ENCODE results near the gene PCED1A. TPM values are rescaled to one million over a fixed set of nuclear protein-coding genes. Genes with fewer than 3 reads are reported as not detected.

The PCED1A gene
- total and polyA plus RNA-seq, 2 donors (not counting 1 experiment from before 2014, with no cell fraction given), result 96.8 to 176 TPM

GRCh38 chr20:2838170-2838797 lies 2.2 kb downstream of the PCED1A start:
- no peaks in the 10 kb centered on the region for H3K27me3 ChIP-seq (replicated peaks in 1 of 4; ENCODE audit: control extremely low read depth in 1 of 4, control insufficient read depth in 3 of 4, insufficient read depth in 4 of 4, low read length in 3 of 4)
- H3K4me1 Mint-ChIP-seq, result peaks cover 22% of the 10 kb centered on the region
- H3K36me3 ChIP-seq (replicated peaks in 1 of 2; ENCODE audit: control extremely low read depth in 1 of 2, control insufficient read depth in 1 of 2, extremely low read depth in 1 of 2, insufficient read depth in 2 of 2, low read length in 1 of 2), result no peaks in the 10 kb centered on the region
- no peaks in the 10 kb centered on the region for H3K9me3 Mint-ChIP-seq (ENCODE audit: insufficient read depth)
- no peak overlapping the region for H3K4me3 ChIP-seq (ENCODE audit: control extremely low read depth in 1 of 5, extremely low read depth in 1 of 5, insufficient read depth in 1 of 5, low read depth in 2 of 5, low read length in 4 of 5)
- H3K4me1 ChIP-seq (ENCODE audit: control insufficient read depth in 2 of 2, insufficient read depth in 2 of 2, low read length in 2 of 2), result peaks cover 16 to 27% of the 10 kb centered on the region in 2 donors
- H3K4me3 Mint-ChIP-seq, result peak overlapping the region; percentile 70
- TF ChIP-seq EZH2 (IDR thresholded peaks at IDR 0.05; ENCODE audit: borderline replicate concordance, insufficient read depth, low read depth, low read length, poor library complexity, severe bottlenecking), result no peak
- TF ChIP-seq CTCF (IDR thresholded peaks at IDR 0.05), result no peak
- WGBS (ENCODE audit: insufficient coverage), result 72% methylated on average over 18 of the region's 19 CpGs
- peaks cover 0 to 3% (median 0%) of the 10 kb centered on the region in 3 donors for H3K9me3 ChIP-seq (ENCODE audit: control extremely low read depth in 1 of 3, control insufficient read depth in 2 of 3, insufficient read depth in 1 of 3, low read length in 2 of 3)
- no peaks in the 10 kb centered on the region for H4K20me1 ChIP-seq (ENCODE audit: control insufficient read depth, insufficient read depth, low read length, poor library complexity, severe bottlenecking)
- no peak overlapping the region for H2AFZ ChIP-seq (ENCODE audit: insufficient read depth, low read depth, low read length, poor library complexity, severe bottlenecking)
- no peaks in the 10 kb centered on the region for H3K27me3 Mint-ChIP-seq
- ATAC-seq (ENCODE audit: low read depth) (no peak), DNase-seq (peak; percentile 32)
- no peak overlapping the region for H3K9ac ChIP-seq (ENCODE audit: low read length)
- H3K27ac Mint-ChIP-seq, result no peak overlapping the region
- POLR2A ChIA-PET, result no interaction called here
- peaks cover 26% of the 10 kb centered on the region for H3K79me2 ChIP-seq (ENCODE audit: control insufficient read depth, insufficient read depth, low read length)
- H3K4me2 ChIP-seq (replicated peaks; ENCODE audit: low read depth, low read length, poor library complexity, severe bottlenecking), result no peak overlapping the region
- CTCF ChIA-PET, result interaction anchor here (0.6 to 1.0 kb wide), 3 partner anchors 37 to 1679 kb away, joined by 3 read pairs; no protein-coding TSS in a partner anchor
- intact Hi-C loops (cut with micrococcal nuclease), result no loop called here
- H3K27ac ChIP-seq (ENCODE audit: low read length in 2 of 2), result no peak overlapping the region

GRCh38 chr20:2837221-2837960 lies 3.1 kb downstream of the PCED1A start:
- intact Hi-C loops (cut with micrococcal nuclease), result no loop called here
- H3K27me3 Mint-ChIP-seq, result no peaks in the 10 kb centered on the region
- Histone ChIP-seq H4K20me1 (ENCODE audit: control insufficient read depth, insufficient read depth, low read length, poor library complexity, severe bottlenecking) (no peaks in the 10 kb centered on the region), H2AFZ (ENCODE audit: insufficient read depth, low read depth, low read length, poor library complexity, severe bottlenecking) (no peak overlapping the region), H3K9ac (ENCODE audit: low read length) (no peak overlapping the region), H3K4me1 (ENCODE audit: control insufficient read depth in 2 of 2, insufficient read depth in 2 of 2, low read length in 2 of 2) (peaks cover 16 to 27% of the 10 kb centered on the region in 2 donors), H3K36me3 (replicated peaks in 1 of 2; ENCODE audit: control extremely low read depth in 1 of 2, control insufficient read depth in 1 of 2, extremely low read depth in 1 of 2, insufficient read depth in 2 of 2, low read length in 1 of 2) (no peaks in the 10 kb centered on the region), H3K27ac (ENCODE audit: low read length in 2 of 2) (no peak overlapping the region), H3K4me2 (replicated peaks; ENCODE audit: low read depth, low read length, poor library complexity, severe bottlenecking) (no peak overlapping the region), H3K27me3 (replicated peaks in 1 of 4; ENCODE audit: control extremely low read depth in 1 of 4, control insufficient read depth in 3 of 4, insufficient read depth in 4 of 4, low read length in 3 of 4) (no peaks in the 10 kb centered on the region), H3K79me2 (ENCODE audit: control insufficient read depth, insufficient read depth, low read length) (peaks cover 26% of the 10 kb centered on the region), H3K9me3 (ENCODE audit: control extremely low read depth in 1 of 3, control insufficient read depth in 2 of 3, insufficient read depth in 1 of 3, low read length in 2 of 3) (peaks cover 0 to 3% (median 0%) of the 10 kb centered on the region in 3 donors), H3K4me3 (ENCODE audit: control extremely low read depth in 1 of 5, extremely low read depth in 1 of 5, insufficient read depth in 1 of 5, low read depth in 2 of 5, low read length in 4 of 5) (no peak overlapping the region)
- ChIA-PET POLR2A (no interaction called here), CTCF (interaction anchor here (0.9 kb wide), 1 partner anchor 36 kb away, joined by 3 read pairs; no protein-coding TSS in a partner anchor)
- TF ChIP-seq EZH2 (IDR thresholded peaks at IDR 0.05; ENCODE audit: borderline replicate concordance, insufficient read depth, low read depth, low read length, poor library complexity, severe bottlenecking), result no peak
- TF ChIP-seq CTCF (IDR thresholded peaks at IDR 0.05), result no peak
- WGBS (ENCODE audit: insufficient coverage), result 98% methylated on average over 4 of the region's 6 CpGs
- no peak for ATAC-seq (ENCODE audit: low read depth)
- no peak for DNase-seq
- H3K4me1 Mint-ChIP-seq, result peaks cover 22% of the 10 kb centered on the region
- H3K4me3 Mint-ChIP-seq, result peak overlapping the region; percentile 45
- H3K9me3 Mint-ChIP-seq (ENCODE audit: insufficient read depth), result no peaks in the 10 kb centered on the region
- H3K27ac Mint-ChIP-seq, result no peak overlapping the region

All from B cell (primary cell).